Measurements from ENCODE around the gene ENTREP3.

ENTREP3 gene

GRCh38 chr1:155287987-155288543 lies 32.8 kb upstream of the ENTREP3 start:
- no peaks in the 10 kb centered on the region for H3K4me1 ChIP-seq
- no peaks in the 10 kb centered on the region for H3K9me3 ChIP-seq
- TF ChIP-seq, protein P1, sequence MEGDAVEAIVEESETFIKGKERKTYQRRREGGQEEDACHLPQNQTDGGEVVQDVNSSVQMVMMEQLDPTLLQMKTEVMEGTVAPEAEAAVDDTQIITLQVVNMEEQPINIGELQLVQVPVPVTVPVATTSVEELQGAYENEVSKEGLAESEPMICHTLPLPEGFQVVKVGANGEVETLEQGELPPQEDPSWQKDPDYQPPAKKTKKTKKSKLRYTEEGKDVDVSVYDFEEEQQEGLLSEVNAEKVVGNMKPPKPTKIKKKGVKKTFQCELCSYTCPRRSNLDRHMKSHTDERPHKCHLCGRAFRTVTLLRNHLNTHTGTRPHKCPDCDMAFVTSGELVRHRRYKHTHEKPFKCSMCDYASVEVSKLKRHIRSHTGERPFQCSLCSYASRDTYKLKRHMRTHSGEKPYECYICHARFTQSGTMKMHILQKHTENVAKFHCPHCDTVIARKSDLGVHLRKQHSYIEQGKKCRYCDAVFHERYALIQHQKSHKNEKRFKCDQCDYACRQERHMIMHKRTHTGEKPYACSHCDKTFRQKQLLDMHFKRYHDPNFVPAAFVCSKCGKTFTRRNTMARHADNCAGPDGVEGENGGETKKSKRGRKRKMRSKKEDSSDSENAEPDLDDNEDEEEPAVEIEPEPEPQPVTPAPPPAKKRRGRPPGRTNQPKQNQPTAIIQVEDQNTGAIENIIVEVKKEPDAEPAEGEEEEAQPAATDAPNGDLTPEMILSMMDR (IDR thresholded peaks at IDR 0.05; ENCODE audit: low read depth, low read length) = no peak
- no peak overlapping the region for H3K4me3 ChIP-seq (ENCODE audit: low read depth, low read length)
- H3K27me3 ChIP-seq = no peaks in the 10 kb centered on the region
- no peaks in the 10 kb centered on the region; the same call in none of the 2 replicates for H3K36me3 ChIP-seq
- no peak for DNase-seq

- TF ChIP-seq, protein P1 (IDR thresholded peaks at IDR 0.05; ENCODE audit: low read depth, low read length) = no peak
- no peak for DNase-seq
- Histone ChIP-seq H3K4me3 (ENCODE audit: low read depth, low read length) (no peak overlapping the region), H3K9me3 (no peaks in the 10 kb centered on the region), H3K36me3 (no peaks in the 10 kb centered on the region; the same call in none of the 2 replicates), H3K27me3 (no peaks in the 10 kb centered on the region), H3K4me1 (no peaks in the 10 kb centered on the region)
Measured at GRCh38 chr1:155286544-155286943, 31.3 kb upstream of the ENTREP3 start.

GRCh38 chr1:155285631-155286044 lies 30.4 kb upstream of the ENTREP3 start:
- DNase-seq = no peak
- Histone ChIP-seq H3K9me3 (no peaks in the 10 kb centered on the region), H3K27me3 (no peaks in the 10 kb centered on the region), H3K4me1 (no peaks in the 10 kb centered on the region), H3K4me3 (ENCODE audit: low read depth, low read length) (no peak overlapping the region), H3K36me3 (no peaks in the 10 kb centered on the region; the same call in none of the 2 replicates)
- TF ChIP-seq, protein P1 (IDR thresholded peaks at IDR 0.05; ENCODE audit: low read depth, low read length) = no peak

DNA sequence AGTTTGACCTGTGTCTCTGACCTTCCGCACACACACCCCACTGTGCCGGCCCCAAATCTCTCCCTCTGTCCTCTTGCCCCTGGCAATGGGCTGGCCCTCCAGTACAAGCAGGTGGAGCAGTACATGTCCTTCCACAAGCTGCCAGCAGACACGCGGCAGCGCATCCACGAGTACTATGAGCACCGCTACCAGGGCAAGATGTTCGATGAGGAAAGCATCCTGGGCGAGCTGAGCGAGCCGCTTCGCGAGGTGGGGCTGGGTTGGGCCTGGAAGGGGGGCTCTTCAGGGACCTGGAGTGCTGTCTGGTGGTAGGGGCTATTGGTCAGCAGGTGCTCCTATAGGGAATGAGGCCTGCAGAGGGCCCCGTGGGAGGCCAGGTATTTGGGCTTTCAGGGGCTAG lies 29.8 kb upstream of the ENTREP3 start:
- Histone ChIP-seq H3K9me3 (no peaks in the 10 kb centered on the region), H3K36me3 (no peaks in the 10 kb centered on the region; the same call in none of the 2 replicates), H3K4me3 (ENCODE audit: low read depth, low read length) (no peak overlapping the region), H3K27me3 (no peaks in the 10 kb centered on the region), H3K4me1 (no peaks in the 10 kb centered on the region)
- no peak for DNase-seq
- TF ChIP-seq, protein P1 (IDR thresholded peaks at IDR 0.05; ENCODE audit: low read depth, low read length) = no peak

- Histone ChIP-seq H3K27me3 (no peaks in the 10 kb centered on the region), H3K4me1 (no peaks in the 10 kb centered on the region), H3K36me3 (no peaks in the 10 kb centered on the region; the same call in none of the 2 replicates), H3K4me3 (ENCODE audit: low read depth, low read length) (no peak overlapping the region), H3K9me3 (no peaks in the 10 kb centered on the region)
- no peak for DNase-seq
- TF ChIP-seq, protein P1 (IDR thresholded peaks at IDR 0.05; ENCODE audit: low read depth, low read length) = no peak
Measured at GRCh38 chr1:155284476-155284875, 29.2 kb upstream of the ENTREP3 start.

- Histone ChIP-seq H3K27me3 (no peaks in the 10 kb centered on the region), H3K4me1 (no peaks in the 10 kb centered on the region), H3K9me3 (no peaks in the 10 kb centered on the region), H3K4me3 (ENCODE audit: low read depth, low read length) (no peak overlapping the region), H3K36me3 (no peaks in the 10 kb centered on the region; the same call in none of the 2 replicates)
- no peak for DNase-seq
- TF ChIP-seq, protein P1 (IDR thresholded peaks at IDR 0.05; ENCODE audit: low read depth, low read length) = no peak
Measured at GRCh38 chr1:155282488-155283091, 27.3 kb upstream of the ENTREP3 start.
